ENCODE results near the gene STXBP2.

- TF ChIP-seq EZH2phosphoT487 (IDR thresholded peaks at IDR 0.05): no peak
- TF ChIP-seq CTCF (IDR thresholded peaks at IDR 0.05): no peak
Measured at GRCh38 chr19:7611541-7612279, 25.2 kb upstream of the STXBP2 start.
